Activated CD4-positive, alpha-beta memory T cell treated with anti-CD3 and anti-CD28 coated beads, Interleukin-2, amount 10 ng/mL, durations not matched to agents 7 days and 5 days (primary cell): ENCODE measurements around the gene AKR7A2. TPM values are rescaled to one million over a fixed set of nuclear protein-coding genes. Genes with fewer than 3 reads are reported as not detected.

Source experiments
- CTCF ChIA-PET: fragments of 350-600 bp; sonication (Branson Sonifier 250); formaldehyde crosslinking; loops from one replicate; lab custom pipeline; 2021; ENCODE audit warnings: antibody characterized with exemption, inconsistent platforms; lab: Charles Lee
- POLR2A ChIA-PET: fragments of 350-600 bp; sonication (Branson Sonifier 250); formaldehyde crosslinking; loops from one replicate; lab custom pipeline; 2021; ENCODE audit warnings: antibody characterized with exemption; lab: Charles Lee
- DNase-seq: peaks from one replicate; pipeline ENCODE4 v3.0.0-alpha.2; 2020
- H3K27ac Mint-ChIP-seq: one replicate; pipeline ENCODE4 v1.8.0; 2021; ENCODE audit warnings: mild to moderate bottlenecking, mixed read lengths
- H3K27me3 Mint-ChIP-seq: one replicate; pipeline ENCODE4 v1.8.0; 2021; ENCODE audit warnings: mixed read lengths
- H3K36me3 Mint-ChIP-seq: one replicate; pipeline ENCODE4 v1.8.0; 2021; ENCODE audit warnings: low read depth, mixed read lengths
- H3K4me1 Mint-ChIP-seq: one replicate; pipeline ENCODE4 v1.8.0; 2021; ENCODE audit warnings: mixed read lengths
- H3K4me3 Mint-ChIP-seq: one replicate; pipeline ENCODE4 v1.8.0; 2021; ENCODE audit warnings: mild to moderate bottlenecking, mixed read lengths
- H3K9me3 Mint-ChIP-seq: one replicate; pipeline ENCODE4 v1.8.0; 2021; ENCODE audit warnings: mixed read lengths
- total RNA-seq, 2 experiments: library from RNA; stranded (reverse); gene quantifications; one replicate each; pipeline ENCODE4 v1.2.3, GENCODE V29; 2021

The AKR7A2 gene
- total RNA-seq, 2 experiments from 2014 or later: 43.0 to 43.9 TPM

DNA sequence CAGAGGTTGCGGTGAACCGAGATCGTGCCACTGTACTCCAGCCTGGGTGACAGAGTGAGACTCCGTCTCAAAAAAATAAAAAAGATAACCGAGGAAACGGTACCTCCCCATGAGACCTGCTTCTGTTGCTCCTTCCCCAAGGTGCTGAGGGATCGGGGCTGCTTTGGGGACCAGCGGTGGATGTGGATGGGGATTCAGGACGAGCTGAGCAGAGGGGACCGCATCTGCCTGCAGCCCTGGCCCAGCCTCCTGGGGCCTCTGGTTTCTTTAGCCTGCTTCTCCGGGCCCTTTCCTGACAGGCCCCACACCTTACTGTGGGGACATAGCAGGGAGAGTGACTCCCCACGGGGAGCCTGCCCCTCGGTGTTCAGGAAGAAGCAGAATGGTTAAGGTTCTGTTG, 17.2 kb upstream of the AKR7A2 start:
- ChIA-PET POLR2A (interaction anchor here (0.6 kb wide), 1 partner anchor 332 kb away, joined by 3 read pairs; no protein-coding TSS in a partner anchor), CTCF (no interaction called here)
- Mint-ChIP-seq H3K9me3 (no peaks in the 10 kb centered on the region), H3K4me3 (no peak overlapping the region), H3K27ac (no peak overlapping the region), H3K27me3 (no peaks in the 10 kb centered on the region), H3K4me1 (no peaks in the 10 kb centered on the region), H3K36me3 (no peaks in the 10 kb centered on the region)
- no peak for DNase-seq

DNA sequence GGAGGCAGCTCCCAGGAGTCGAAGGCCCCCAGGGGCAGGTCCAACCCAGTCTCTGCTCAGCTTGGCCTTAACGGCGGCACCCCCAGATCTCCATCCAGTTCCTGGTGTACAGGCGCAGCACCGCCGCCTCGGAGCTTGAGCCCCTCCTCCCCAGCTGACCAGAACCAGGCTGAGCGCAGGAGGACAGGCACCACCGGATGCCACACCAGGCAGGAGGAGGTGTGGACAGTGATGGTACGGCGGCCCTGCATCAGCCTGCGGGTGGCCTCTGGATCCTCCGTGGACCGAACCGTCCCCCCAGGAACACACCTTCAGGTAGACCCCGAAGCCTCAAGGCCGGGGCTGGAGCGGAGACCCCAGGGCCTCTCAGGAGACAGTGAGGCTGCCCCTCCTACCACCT, 16.5 kb upstream of the AKR7A2 start:
- H3K4me3 Mint-ChIP-seq: no peak overlapping the region
- no peaks in the 10 kb centered on the region for H3K4me1 Mint-ChIP-seq

DNA sequence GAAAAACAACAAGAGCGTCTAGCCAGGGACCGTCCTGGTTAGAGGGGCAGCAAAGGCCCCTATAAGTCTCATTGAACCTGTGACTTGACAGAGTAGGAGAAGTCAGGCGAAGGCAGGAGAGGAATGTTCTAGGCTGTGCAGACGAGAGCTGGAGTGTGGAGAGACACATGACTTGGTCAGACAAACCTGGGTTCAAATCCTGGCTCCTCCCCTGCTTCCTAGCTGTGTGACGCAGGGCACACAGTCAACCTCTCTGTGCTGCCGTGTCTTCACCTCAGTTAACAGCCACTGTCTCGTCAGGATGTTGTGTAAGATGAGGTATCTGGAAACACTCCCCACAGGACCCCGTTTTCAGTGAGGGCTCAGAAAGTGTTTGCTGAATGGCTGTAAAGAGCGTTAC, 15.8 kb upstream of the AKR7A2 start:
- no peaks in the 10 kb centered on the region for H3K4me1 Mint-ChIP-seq
- no peak for DNase-seq
- no peaks in the 10 kb centered on the region for H3K36me3 Mint-ChIP-seq
- ChIA-PET CTCF (no interaction called here), POLR2A (no interaction called here)
- H3K27ac Mint-ChIP-seq: no peak overlapping the region
- H3K4me3 Mint-ChIP-seq: no peak overlapping the region
- H3K9me3 Mint-ChIP-seq: no peaks in the 10 kb centered on the region
- no peaks in the 10 kb centered on the region for H3K27me3 Mint-ChIP-seq

More for the DNA sequence above, 16.5 kb upstream of the AKR7A2 start:
- H3K36me3 Mint-ChIP-seq: no peaks in the 10 kb centered on the region
- POLR2A ChIA-PET: no interaction called here
- H3K27me3 Mint-ChIP-seq: no peaks in the 10 kb centered on the region
- no peak overlapping the region for H3K27ac Mint-ChIP-seq
- DNase-seq: no peak
- CTCF ChIA-PET: no interaction called here
- H3K9me3 Mint-ChIP-seq: no peaks in the 10 kb centered on the region

DNA sequence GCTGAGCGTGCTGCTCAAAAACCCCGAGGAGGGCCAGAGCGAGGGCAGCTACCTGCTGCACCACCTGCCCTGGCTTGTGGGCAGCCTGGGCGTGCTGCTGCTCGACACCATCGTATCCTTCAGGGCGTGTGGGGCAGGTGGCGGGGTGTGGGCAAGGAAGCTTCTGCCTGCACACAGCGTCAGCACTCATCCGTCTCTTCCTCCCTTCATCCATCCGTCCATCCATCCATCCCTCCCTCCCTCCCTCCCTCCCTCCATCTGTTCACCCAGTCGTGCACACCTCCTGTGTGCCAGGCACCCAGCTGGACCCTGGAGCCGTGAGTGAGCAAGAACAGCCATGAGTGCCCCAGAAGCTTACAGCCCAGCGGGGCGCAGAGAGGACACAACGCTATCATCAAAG, 15.4 kb upstream of the AKR7A2 start:
- no peak overlapping the region for H3K27ac Mint-ChIP-seq
- no peak for DNase-seq
- H3K9me3 Mint-ChIP-seq: no peaks in the 10 kb centered on the region
- no peaks in the 10 kb centered on the region for H3K36me3 Mint-ChIP-seq
- H3K27me3 Mint-ChIP-seq: no peaks in the 10 kb centered on the region
- H3K4me3 Mint-ChIP-seq: no peak overlapping the region
- no peaks in the 10 kb centered on the region for H3K4me1 Mint-ChIP-seq
- ChIA-PET POLR2A (no interaction called here), CTCF (no interaction called here)

DNA sequence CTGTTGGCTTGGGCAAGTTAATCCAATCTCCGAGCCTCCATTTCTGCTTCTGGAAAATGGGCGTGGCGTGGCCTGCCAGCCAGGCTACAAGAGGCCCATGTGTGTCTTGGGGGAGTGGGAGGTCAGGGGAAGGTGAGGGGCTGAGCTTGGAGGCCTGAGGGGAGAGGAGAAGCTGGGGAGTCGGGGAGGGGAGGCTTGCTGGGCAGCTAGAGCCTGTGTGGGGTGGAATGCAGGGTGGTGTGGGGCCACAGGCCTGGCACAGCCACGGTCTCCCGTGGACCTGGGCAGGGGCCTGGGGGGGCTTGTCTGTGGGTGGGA, 14.8 kb upstream of the AKR7A2 start:
- Mint-ChIP-seq H3K9me3 (no peaks in the 10 kb centered on the region), H3K27ac (no peak overlapping the region), H3K4me1 (no peaks in the 10 kb centered on the region), H3K27me3 (no peaks in the 10 kb centered on the region), H3K4me3 (no peak overlapping the region), H3K36me3 (no peaks in the 10 kb centered on the region)
- no peak for DNase-seq
- ChIA-PET POLR2A (no interaction called here), CTCF (no interaction called here)

DNA sequence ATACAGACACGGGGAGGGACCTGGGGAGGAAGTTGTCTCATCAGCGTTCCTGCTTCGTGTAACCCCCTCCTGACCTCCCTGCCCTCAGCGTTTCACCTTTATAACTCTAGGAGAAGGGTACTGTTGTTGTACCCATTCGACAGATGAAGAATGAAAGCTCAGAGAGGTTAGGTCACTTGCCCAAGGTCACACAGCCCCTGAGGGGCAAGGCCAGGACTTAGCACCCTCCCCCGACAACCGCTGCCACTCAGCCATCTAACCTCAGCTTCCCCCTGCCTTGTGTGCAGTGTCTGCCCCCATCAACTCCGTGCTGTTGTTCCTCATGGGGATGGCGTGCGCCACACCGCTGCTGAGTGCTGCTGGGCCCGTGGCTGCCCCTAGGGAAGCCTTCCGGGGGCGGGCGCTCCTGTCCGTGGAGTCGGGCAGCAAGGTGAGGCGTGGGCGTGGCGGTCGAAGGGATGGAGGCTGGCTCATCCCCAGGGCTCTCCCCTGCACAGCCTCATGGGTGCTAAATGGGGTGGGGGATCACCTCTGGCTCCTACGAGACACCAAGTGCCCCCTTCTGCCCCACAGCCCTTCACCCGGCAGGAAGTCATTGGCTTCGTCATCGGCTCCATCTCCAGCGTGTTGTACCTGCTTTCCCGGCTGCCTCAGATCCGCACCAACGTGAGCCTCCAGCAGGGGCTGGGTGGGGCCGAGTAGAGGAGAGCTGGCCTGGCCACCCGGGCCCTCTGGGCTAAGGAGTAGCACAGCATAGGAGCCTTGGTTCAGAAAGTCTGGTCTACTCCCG, 14.2 kb upstream of the AKR7A2 start:
- CTCF ChIA-PET: interaction anchor here (0.5 kb wide), 1 partner anchor 275 kb away, joined by 3 read pairs; no protein-coding TSS in a partner anchor
- DNase-seq: no peak
- H3K27me3 Mint-ChIP-seq: no peaks in the 10 kb centered on the region
- H3K4me3 Mint-ChIP-seq: no peak overlapping the region
- H3K36me3 Mint-ChIP-seq: no peaks in the 10 kb centered on the region
- no peaks in the 10 kb centered on the region for H3K4me1 Mint-ChIP-seq
- no peak overlapping the region for H3K27ac Mint-ChIP-seq
- no peaks in the 10 kb centered on the region for H3K9me3 Mint-ChIP-seq
- POLR2A ChIA-PET: no interaction called here

DNA sequence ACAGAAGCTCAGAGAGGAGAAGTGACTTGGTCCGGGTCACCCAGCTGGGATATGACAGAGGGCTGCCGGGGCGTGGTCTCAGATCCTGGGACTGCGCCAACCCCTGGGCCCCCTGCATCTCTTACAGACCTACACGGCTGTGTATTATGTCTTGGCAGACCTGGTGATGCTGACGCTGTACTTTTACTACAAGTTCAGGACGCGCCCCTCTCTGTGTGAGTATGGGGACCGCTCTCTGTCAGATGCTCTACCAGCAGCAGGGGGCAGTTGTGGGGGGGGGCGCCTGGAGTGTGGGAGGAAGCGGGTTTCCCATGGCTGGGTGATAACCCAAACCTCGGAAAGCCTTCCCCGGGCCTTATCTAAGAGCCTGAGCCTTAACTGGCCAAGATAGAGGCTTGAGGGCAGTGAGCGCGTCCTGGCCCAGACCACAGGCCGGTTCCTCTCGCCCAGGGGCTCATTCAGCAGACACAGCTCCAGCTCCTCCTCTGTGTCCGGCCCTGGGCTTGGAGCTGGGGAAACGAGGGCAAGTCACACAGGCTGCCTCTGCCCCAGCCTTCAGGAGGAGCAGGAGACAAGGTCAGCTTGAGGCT, 13.5 kb upstream of the AKR7A2 start:
- DNase-seq: no peak
- Mint-ChIP-seq H3K9me3 (no peaks in the 10 kb centered on the region), H3K4me1 (no peaks in the 10 kb centered on the region), H3K27me3 (no peaks in the 10 kb centered on the region), H3K4me3 (no peak overlapping the region), H3K36me3 (no peaks in the 10 kb centered on the region), H3K27ac (no peak overlapping the region)
- ChIA-PET POLR2A (no interaction called here), CTCF (no interaction called here)

DNA sequence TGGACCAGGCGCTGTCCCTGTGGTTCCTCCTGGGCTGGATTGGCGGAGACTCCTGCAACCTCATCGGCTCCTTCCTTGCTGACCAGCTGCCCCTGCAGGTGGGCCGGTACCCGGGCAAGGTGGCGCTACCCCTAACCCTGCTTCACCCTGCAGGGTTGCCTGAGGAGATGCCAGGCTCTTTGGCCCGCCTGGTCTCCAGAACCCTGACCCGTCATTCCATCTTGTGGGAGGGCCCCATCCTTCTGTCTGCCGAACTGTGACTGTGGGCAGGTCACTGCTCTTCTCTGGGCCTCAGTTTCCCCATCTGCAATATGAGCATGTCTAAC, 12.7 kb upstream of the AKR7A2 start:
- Mint-ChIP-seq H3K4me3 (no peak overlapping the region), H3K27me3 (no peaks in the 10 kb centered on the region), H3K36me3 (no peaks in the 10 kb centered on the region), H3K4me1 (no peaks in the 10 kb centered on the region), H3K9me3 (no peaks in the 10 kb centered on the region), H3K27ac (no peak overlapping the region)
- DNase-seq: no peak
- POLR2A ChIA-PET: no interaction called here
- CTCF ChIA-PET: no interaction called here

DNA sequence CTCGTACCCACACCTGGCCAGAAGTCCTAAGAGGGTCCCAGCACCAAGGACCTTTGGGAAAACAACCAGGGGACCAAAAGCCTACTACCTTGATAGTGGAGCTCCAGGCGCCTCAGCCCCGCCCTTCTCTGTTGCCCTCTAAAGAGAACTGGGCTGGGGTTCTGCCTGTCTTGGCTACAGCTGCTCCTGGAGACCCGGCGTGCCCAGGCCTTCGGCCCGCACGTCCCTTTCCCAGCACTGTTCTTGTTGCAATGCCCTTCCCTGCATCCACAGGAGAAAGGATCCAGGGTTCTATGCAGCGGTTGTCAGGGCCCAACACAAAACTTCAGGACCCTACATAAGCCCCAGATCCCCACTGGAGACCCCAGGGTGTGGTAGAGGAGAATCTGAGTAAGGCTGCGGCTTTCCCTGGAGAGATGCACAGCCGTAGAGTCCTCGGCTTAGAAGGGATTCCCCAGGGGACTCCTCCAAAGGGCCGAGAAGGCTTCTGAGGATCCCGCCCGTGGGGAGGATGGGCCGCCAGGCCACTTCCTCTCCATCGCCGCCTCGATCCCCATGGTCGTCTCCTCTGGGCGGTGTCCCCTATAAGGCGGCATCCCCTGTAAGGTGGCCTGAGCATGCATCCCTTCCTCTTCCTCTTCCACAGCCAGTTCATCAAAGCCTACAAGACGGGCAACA, 12.2 kb upstream of the AKR7A2 start:
- POLR2A ChIA-PET: no interaction called here
- no peaks in the 10 kb centered on the region for H3K9me3 Mint-ChIP-seq
- no peak for DNase-seq
- H3K4me1 Mint-ChIP-seq: no peaks in the 10 kb centered on the region
- no peaks in the 10 kb centered on the region for H3K36me3 Mint-ChIP-seq
- H3K27ac Mint-ChIP-seq: no peak overlapping the region
- no peaks in the 10 kb centered on the region for H3K27me3 Mint-ChIP-seq
- H3K4me3 Mint-ChIP-seq: no peak overlapping the region
- CTCF ChIA-PET: no interaction called here

DNA sequence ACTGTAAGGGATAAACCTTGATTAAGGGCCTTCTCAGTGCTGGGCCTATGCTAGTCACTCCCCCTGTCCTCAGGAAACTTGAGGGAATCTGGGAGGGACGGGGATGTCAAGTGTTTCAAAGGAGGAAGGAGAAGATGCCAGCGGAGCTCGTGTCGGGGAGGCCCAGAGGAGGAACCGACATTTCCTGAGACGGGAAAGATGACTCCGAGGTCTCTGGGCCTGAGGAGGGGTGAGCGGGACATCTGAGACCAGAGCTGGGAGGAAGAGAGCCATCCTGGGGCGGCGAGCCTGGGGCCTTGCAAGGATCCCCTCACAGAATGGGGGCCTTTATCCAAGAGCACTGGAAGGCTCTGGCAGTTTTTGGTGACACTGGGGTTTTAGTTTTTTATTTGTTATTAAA, 10.5 kb upstream of the AKR7A2 start:
- Mint-ChIP-seq H3K27ac (no peak overlapping the region), H3K27me3 (no peaks in the 10 kb centered on the region), H3K4me1 (no peaks in the 10 kb centered on the region), H3K36me3 (no peaks in the 10 kb centered on the region), H3K4me3 (no peak overlapping the region), H3K9me3 (no peaks in the 10 kb centered on the region)
- DNase-seq: no peak
- CTCF ChIA-PET: interaction anchor here (1.0 kb wide), 1 partner anchor 10 kb away, joined by 3 read pairs; the partner anchor contains the start of genes AKR7A2 and SLC66A1
- POLR2A ChIA-PET: no interaction called here

DNA sequence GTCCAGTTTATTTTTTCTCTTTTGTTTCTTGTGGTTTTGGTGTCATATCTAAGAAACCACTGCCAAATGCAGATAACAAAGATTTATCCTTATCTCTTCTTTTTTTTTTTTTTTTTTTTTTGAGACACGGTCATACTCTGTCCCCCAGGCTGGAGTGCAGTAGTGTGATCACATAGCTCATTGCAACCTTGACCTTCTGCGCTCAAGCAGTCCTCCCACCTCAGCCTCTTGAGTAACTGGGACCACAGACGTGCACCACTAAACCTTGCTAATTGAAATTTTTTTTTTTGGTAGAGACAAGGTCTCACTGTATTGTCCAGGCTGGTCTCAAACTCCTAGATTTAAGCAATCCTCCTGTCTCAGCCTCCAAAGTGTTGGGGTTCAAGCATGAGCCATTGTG, 9.1 kb upstream of the AKR7A2 start:
- H3K9me3 Mint-ChIP-seq: no peaks in the 10 kb centered on the region
- H3K27me3 Mint-ChIP-seq: no peaks in the 10 kb centered on the region
- ChIA-PET CTCF (no interaction called here), POLR2A (no interaction called here)
- peaks cover 1% of the 10 kb centered on the region for H3K4me1 Mint-ChIP-seq
- no peak overlapping the region for H3K27ac Mint-ChIP-seq
- H3K4me3 Mint-ChIP-seq: no peak overlapping the region
- no peaks in the 10 kb centered on the region for H3K36me3 Mint-ChIP-seq
- no peak for DNase-seq

DNA sequence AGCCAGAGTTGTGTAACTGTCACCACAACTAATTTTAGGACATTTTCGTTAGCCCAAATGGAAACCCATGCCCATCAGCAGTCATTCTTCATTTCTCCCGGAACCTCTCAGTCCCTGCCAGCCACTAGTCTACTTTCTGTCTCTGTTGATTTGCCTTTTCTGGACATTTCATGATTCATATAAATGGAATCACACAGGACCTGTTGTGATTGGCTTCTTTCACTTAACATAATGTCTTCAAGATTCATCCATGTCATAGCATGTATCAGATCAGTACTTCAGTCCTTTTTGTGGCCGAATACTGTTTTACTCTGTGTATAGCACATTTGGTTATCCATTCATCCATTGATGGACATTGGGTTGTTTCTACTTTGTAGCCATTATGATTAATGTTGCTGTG, 7.3 kb upstream of the AKR7A2 start:
- ChIA-PET CTCF (no interaction called here), POLR2A (no interaction called here)
- DNase-seq: no peak
- Mint-ChIP-seq H3K27me3 (no peaks in the 10 kb centered on the region), H3K36me3 (no peaks in the 10 kb centered on the region), H3K4me3 (no peak overlapping the region), H3K4me1 (peaks cover 16% of the 10 kb centered on the region), H3K9me3 (no peaks in the 10 kb centered on the region), H3K27ac (no peak overlapping the region)

DNA sequence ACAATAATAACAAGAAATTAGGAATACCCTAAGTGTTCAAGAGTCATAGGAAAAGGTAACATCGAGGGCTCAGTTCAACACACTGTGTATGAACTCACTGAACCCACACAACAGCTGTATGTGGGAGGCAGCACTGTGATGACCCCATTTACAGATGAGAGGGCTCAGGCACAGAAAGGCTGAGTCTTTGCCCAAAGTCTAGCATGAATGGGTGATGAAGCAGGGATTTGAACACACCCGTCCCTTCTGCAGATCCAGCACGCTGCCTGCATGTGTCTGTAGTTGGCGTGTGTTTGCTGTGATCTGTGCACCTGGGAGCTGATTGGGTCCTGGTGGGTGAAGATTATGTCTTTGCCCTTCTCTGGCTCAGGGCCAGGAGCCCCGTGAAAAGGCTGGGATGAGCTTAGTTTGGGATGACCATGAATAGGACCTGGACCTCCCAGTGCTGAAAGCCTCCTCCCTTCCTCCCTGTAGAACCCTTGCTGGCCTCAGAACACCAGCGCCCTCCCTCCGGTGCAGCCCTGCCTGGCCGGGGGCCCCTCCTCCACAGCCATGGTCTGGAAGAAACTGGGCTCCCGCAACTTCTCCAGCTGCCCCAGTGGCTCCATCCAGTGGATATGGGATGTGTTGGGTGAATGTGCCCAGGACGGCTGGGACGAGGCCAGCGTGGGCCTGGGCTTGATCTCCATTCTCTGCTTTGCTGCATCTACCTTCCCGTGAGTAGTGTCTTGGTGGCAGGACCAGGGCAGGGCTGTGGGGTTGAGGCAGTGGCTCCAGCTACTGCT, 5.4 kb upstream of the AKR7A2 start:
- H3K9me3 Mint-ChIP-seq: no peaks in the 10 kb centered on the region
- H3K27ac Mint-ChIP-seq: no peak overlapping the region
- H3K27me3 Mint-ChIP-seq: no peaks in the 10 kb centered on the region
- no peaks in the 10 kb centered on the region for H3K36me3 Mint-ChIP-seq
- H3K4me1 Mint-ChIP-seq: peaks cover 27% of the 10 kb centered on the region
- H3K4me3 Mint-ChIP-seq: no peak overlapping the region
- ChIA-PET POLR2A (no interaction called here), CTCF (interaction anchor here (2.0 kb wide), 1 partner anchor 334 kb away, joined by 5 read pairs; no protein-coding TSS in a partner anchor)
- no peak for DNase-seq
